Right lobe of liver (tissue), 4 donors: Measurements from ENCODE around the gene FAM72B.
A peak's percentile ranks its signal among the peaks of the same experiment; 100 is the strongest.
"Not testable (repeated sequence)": the region's sequence is repeated elsewhere in the genome, so short reads cannot be mapped to it uniquely, and the experiment has no call there.

Experiments
- POLR2A ChIP-seq: fragments of 450-650 bp; IDR thresholded peaks from one replicate; pipeline ENCODE4 v1.6.1; 2017; ENCODE audit warnings: antibody characterized with exemption, mild to moderate bottlenecking
- TF ChIP-seq, protein P1 (sequence below), 4 donors: fragments of 200-600 bp in 3 of 4; fragments of 450-650 bp in 1 of 4; IDR thresholded peaks; one replicate each; pipeline versions ENCODE4 v1.5.1 to v1.8.0; 2016 to 2022; ENCODE audit warnings: antibody characterized with exemption in 4 of 4, mild to moderate bottlenecking in 2 of 4
- donor health status: DM: no; HTN: no; CAD: no.
- donor health status: DM: no; HTN: no; CAD: no.
- donor health status: DM: no; HTN: yes; CAD: no.

GRCh38 chr1:121155671-121156358, 28.3 kb downstream of the FAM72B start:
- TF ChIP-seq, protein P1, sequence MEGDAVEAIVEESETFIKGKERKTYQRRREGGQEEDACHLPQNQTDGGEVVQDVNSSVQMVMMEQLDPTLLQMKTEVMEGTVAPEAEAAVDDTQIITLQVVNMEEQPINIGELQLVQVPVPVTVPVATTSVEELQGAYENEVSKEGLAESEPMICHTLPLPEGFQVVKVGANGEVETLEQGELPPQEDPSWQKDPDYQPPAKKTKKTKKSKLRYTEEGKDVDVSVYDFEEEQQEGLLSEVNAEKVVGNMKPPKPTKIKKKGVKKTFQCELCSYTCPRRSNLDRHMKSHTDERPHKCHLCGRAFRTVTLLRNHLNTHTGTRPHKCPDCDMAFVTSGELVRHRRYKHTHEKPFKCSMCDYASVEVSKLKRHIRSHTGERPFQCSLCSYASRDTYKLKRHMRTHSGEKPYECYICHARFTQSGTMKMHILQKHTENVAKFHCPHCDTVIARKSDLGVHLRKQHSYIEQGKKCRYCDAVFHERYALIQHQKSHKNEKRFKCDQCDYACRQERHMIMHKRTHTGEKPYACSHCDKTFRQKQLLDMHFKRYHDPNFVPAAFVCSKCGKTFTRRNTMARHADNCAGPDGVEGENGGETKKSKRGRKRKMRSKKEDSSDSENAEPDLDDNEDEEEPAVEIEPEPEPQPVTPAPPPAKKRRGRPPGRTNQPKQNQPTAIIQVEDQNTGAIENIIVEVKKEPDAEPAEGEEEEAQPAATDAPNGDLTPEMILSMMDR (IDR thresholded peaks at IDR 0.05): peak in 3 of 4 donors; percentile 19 to 35 (median 32)
- TF ChIP-seq POLR2A: not testable (repeated sequence)
